AG09309 (cell line): ENCODE data around the gene CHRNB1.

Experiments
- DNase-seq: peaks from one replicate; pipeline ENCODE4 v3.0.0-alpha.2; 2010; ENCODE audit warnings: low read depth
- H3K4me3 ChIP-seq: 2 replicates; pipeline ENCODE4 v1.5.1; 2011; ENCODE audit warnings: mild to moderate bottlenecking, low read depth, low read length, moderate library complexity; ENCODE audit not compliant: control insufficient read depth
- CTCF ChIP-seq: IDR thresholded peaks from 2 replicates; pipeline ENCODE4 v1.5.1; 2011; ENCODE audit warnings: mild to moderate bottlenecking, low read depth, low read length, inconsistent platforms; ENCODE audit not compliant: insufficient read depth, control insufficient read depth; ENCODE audit errors: missing control alignments

The CHRNB1 gene

DNA sequence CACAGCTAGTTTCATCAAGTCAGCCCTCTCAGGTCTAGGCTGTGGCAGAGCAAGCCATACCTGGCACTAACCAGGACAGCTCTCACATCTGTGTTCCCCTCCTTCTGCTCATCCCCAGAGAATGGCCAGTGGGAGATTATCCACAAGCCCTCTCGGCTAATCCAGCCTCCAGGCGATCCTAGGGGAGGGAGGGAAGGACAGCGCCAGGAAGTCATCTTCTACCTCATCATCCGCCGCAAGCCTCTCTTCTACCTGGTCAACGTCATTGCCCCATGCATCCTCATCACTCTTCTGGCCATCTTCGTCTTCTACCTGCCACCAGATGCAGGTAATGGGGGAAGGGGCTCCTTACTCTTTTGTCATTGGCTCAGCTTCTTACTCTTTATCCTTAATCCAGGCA lies 3.6 kb downstream of the CHRNB1 start:
- TF ChIP-seq CTCF: no peak
- no peak overlapping the region for H3K4me3 ChIP-seq
- no peak for DNase-seq

DNA sequence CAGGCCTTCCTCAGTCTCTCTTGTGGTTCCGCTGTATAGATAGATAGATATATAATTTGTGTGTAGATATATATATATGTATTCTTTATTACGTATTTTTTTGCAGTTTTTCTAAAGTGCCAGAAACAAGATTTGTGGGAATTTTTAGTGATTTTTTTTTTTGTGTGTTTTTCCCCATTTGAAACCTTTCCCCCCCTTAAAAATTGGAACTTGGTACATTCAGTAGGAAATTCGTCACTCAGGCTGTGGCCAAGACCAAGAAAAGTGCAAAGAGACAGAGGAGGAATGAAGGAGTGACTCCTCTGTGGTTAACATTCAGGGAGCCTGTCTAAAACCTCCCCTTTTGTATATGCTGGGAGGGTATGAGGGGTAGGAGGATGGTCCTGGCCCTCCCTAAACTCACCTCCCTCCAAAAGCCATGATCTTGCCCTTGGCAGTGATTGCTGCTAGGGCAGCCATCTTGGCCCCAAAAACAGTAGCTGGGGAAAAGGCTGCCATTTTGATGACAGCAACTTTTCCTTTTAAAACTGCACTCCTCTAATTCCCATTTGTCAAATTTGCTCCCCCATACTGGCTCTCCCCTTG lies 15.2 kb downstream of the CHRNB1 start:
- DNase-seq: no peak
- no peak for TF ChIP-seq CTCF
- H3K4me3 ChIP-seq: no peak overlapping the region

- DNase-seq: no peak
- no peak for TF ChIP-seq CTCF
- H3K4me3 ChIP-seq: no peak overlapping the region
These were observed 16.2 kb downstream of the CHRNB1 start for GRCh38 chr17:7460850-7461660.

DNA sequence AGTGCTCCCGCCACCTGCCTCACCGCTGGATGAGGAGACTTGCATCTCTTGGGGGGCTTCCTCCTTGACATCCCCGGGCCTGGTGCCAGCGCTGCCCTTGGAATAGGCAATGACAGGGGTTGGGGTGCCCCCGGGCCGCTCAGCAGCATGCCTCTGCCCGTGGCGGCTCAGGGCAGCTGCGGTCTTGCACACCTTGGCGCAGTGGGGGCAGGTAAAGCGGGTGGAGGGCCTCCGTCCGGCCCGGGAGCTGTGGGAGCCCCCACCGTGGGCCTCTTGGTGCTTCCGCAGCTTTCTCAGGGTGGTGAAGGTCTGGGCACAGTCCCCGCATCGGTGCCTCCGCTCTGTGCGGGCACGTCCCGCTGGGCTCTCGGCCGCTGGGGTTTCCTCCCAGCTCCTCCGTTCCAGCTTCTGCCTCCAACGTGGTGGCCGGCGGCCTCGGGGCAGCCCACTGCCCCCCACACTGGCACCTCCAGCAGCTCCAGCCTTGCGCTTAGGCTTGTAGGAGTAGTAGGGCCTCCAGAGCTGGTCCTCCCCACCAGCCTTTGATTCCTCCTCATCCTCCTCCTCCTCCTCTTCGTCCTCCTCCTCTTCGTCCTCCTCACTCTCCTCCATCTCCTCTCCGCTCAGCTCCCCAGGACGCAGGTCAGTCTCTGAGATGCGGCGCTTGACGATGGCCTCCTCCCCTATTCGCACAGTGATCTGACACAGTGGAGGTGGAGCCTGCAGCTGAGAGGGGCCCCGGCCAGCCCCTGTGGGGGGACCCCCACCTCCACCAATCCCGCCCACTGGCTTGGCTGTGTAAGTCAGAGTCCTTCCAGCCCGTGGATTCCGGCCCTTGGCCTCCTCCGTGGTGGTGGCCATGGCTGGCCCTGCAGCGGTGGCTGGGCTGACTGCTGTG lies 17.9 kb downstream of the CHRNB1 start:
- no peak for DNase-seq
- H3K4me3 ChIP-seq: no peak overlapping the region
- no peak for TF ChIP-seq CTCF

- DNase-seq: no peak
- TF ChIP-seq CTCF: no peak
- H3K4me3 ChIP-seq: no peak overlapping the region
These were observed 18.5 kb downstream of the CHRNB1 start for GRCh38 chr17:7463372-7463846.

GRCh38 chr17:7464081-7464480 lies 19.2 kb downstream of the CHRNB1 start:
- no peak for TF ChIP-seq CTCF
- DNase-seq: no peak
- H3K4me3 ChIP-seq: no peak overlapping the region
